Gastrocnemius medialis (tissue), 4 donors: ENCODE data around the gene CHRNE. TPM values are rescaled to one million over a fixed set of nuclear protein-coding genes. Genes with fewer than 3 reads are reported as not detected.

ENCODE experiments used
- ATAC-seq, 2 donors: fragments of 150-250 bp; one replicate each; pipeline ENCODE4 v1.9.1; 2016
- DNase-seq, 2 donors: peaks; one replicate each; pipeline ENCODE4 v3.0.0-alpha.2; 2019
- H3K27ac ChIP-seq, 4 donors: fragments of 200-600 bp; sonication (generic); 1 replicate in 1 of 4; 2 replicates in 3 of 4; pipeline ENCODE4 v1.5.1; 2016 to 2018; ENCODE audit warnings: mild to moderate bottlenecking in 2 of 4, moderate library complexity in 1 of 4
- H3K27me3 ChIP-seq, 3 donors: fragments of 200-600 bp; sonication (generic) in 2 of 3; 1 replicate in 1 of 3; 2 replicates in 2 of 3; pipeline versions ENCODE4 v1.5.1 to v1.6.0; 2016 to 2019; ENCODE audit warnings: mild to moderate bottlenecking in 1 of 3, moderate library complexity in 1 of 3
- H3K36me3 ChIP-seq, 2 donors: fragments of 200-600 bp; sonication (generic) in 1 of 2; one replicate each; pipeline ENCODE4 v1.5.1; 2017 to 2018
- H3K4me1 ChIP-seq, 2 donors: fragments of 200-600 bp; sonication (generic) in 1 of 2; one replicate each; pipeline ENCODE4 v1.5.1; 2016 to 2017; ENCODE audit warnings: mild to moderate bottlenecking in 2 of 2
- H3K4me3 ChIP-seq, 4 donors: fragments of 200-600 bp; sonication (generic) in 3 of 4; 1 replicate in 1 of 4; 2 replicates in 3 of 4; pipeline ENCODE4 v1.5.1; 2016 to 2019; ENCODE audit warnings: mild to moderate bottlenecking in 2 of 4
- H3K9me3 ChIP-seq, 3 donors: fragments of 200-600 bp; sonication (generic) in 2 of 3; 1 replicate in 1 of 3; 2 replicates in 2 of 3; pipeline ENCODE4 v1.5.1; 2016 to 2019
- CTCF ChIP-seq, 5 experiments: fragments of 450-650 bp in 3 of 5; fragments of 200-600 bp in 2 of 5; sonication (generic) in 2 of 5; IDR thresholded peaks in 4 of 5; conservative IDR thresholded peaks in 1 of 5; 1 replicate in 4 of 5; 2 replicates in 1 of 5; pipeline ENCODE4 v1.5.1; 2016 to 2019; ENCODE audit warnings: antibody characterized with exemption in 5 of 5, mild to moderate bottlenecking in 3 of 5, moderate library complexity in 3 of 5
- POLR2A ChIP-seq, 2 donors: fragments of 450-650 bp; IDR thresholded peaks; one replicate each; pipeline ENCODE4 v1.6.1; 2017; ENCODE audit warnings: antibody characterized with exemption in 2 of 2, mild to moderate bottlenecking in 2 of 2, moderate library complexity in 2 of 2
- in situ Hi-C, 4 donors: fragments of 200-750 bp; cut with MboI; loops; one replicate each; pipeline versions ENCODE4 v1.15.0 to v1.8.0; 2017; ENCODE audit warnings: low sequenced_read_pairs in 4 of 4
- intact Hi-C: fragments of 100-400 bp; cut with DNase I; formaldehyde crosslinking; loops from one replicate; pipeline ENCODE4 v1.15.1; 2023; ENCODE audit warnings: low total_unique reads
- total RNA-seq, 4 donors: library from RNA; depleted of rRNA; stranded (reverse); fragments of >200 nt; gene quantifications; one replicate each; pipeline versions ENCODE4 v1.1.0 to v1.2.3, GENCODE V29; 2016

Gene CHRNE
- total RNA-seq, 4 donors from 2014 or later: 0.33 to 1.9 (median 0.52) TPM; not detected in 1

- H3K27ac ChIP-seq: no peak overlapping the region
- TF ChIP-seq POLR2A (IDR thresholded peaks at IDR 0.05) (no peak), CTCF (IDR thresholded peaks at IDR 0.05 in 4 of 5, conservative IDR thresholded peaks at IDR 0.05 in 1 of 5) (no peak)
- DNase-seq (no peak), ATAC-seq (no peak)
- in situ Hi-C loops (loop anchor here (5.0 to 25.0 kb wide), 4 partner anchors 100 to 173 kb away; partner anchors contain the start of genes GLTPD2 (in 4 of the 4), VMO1 (in 4 of the 4), PSMB6 (in 2 of the 4) and ARRB2 (in 1 of the 4)), intact Hi-C loops (loop anchor here (5.0 kb wide), 1 partner anchor 175 kb away; the partner anchor contains the start of gene ARRB2)
- no peaks in the 10 kb centered on the region for H3K4me1 ChIP-seq
- H3K9me3 ChIP-seq: no peaks in the 10 kb centered on the region
- H3K36me3 ChIP-seq: peaks cover 0 to 73% of the 10 kb centered on the region in 2 donors
- no peaks in the 10 kb centered on the region for H3K27me3 ChIP-seq
- no peak overlapping the region for H3K4me3 ChIP-seq
Observed at GRCh38 chr17:4887581-4887980, 15.3 kb downstream of the CHRNE start.

GRCh38 chr17:4886830-4887229 lies 16.1 kb downstream of the CHRNE start:
- Histone ChIP-seq H3K27me3 (no peaks in the 10 kb centered on the region), H3K27ac (no peak overlapping the region), H3K4me1 (no peaks in the 10 kb centered on the region), H3K36me3 (peaks cover 0 to 66% of the 10 kb centered on the region in 2 donors), H3K4me3 (no peak overlapping the region), H3K9me3 (no peaks in the 10 kb centered on the region)
- in situ Hi-C loops (loop anchor here (5.0 to 25.0 kb wide), 4 partner anchors 100 to 172 kb away; partner anchors contain the start of genes GLTPD2 (in 4 of the 4), VMO1 (in 4 of the 4), PSMB6 (in 2 of the 4) and ARRB2 (in 1 of the 4)), intact Hi-C loops (loop anchor here (5.0 kb wide), 1 partner anchor 175 kb away; the partner anchor contains the start of gene ARRB2)
- TF ChIP-seq POLR2A (IDR thresholded peaks at IDR 0.05) (no peak), CTCF (IDR thresholded peaks at IDR 0.05 in 4 of 5, conservative IDR thresholded peaks at IDR 0.05 in 1 of 5) (no peak)
- ATAC-seq: no peak
- DNase-seq: no peak

- no peak for TF ChIP-seq POLR2A (IDR thresholded peaks at IDR 0.05)
- TF ChIP-seq CTCF (IDR thresholded peaks at IDR 0.05 in 4 of 5, conservative IDR thresholded peaks at IDR 0.05 in 1 of 5): no peak
- intact Hi-C loops: no loop called here
- Histone ChIP-seq H3K4me3 (no peak overlapping the region), H3K4me1 (no peaks in the 10 kb centered on the region), H3K27ac (no peak overlapping the region), H3K27me3 (no peaks in the 10 kb centered on the region), H3K9me3 (no peaks in the 10 kb centered on the region), H3K36me3 (peaks cover 0 to 51% of the 10 kb centered on the region in 2 donors)
- no peak for DNase-seq
- no peak for ATAC-seq
- in situ Hi-C loops: loop anchor here (10.0 to 25.0 kb wide), 3 partner anchors 97 to 170 kb away; partner anchors contain the start of genes GLTPD2 (in 3 of the 4), VMO1 (in 3 of the 4), PSMB6 (in 2 of the 4) and ARRB2 (in 1 of the 4)
Observed at GRCh38 chr17:4884489-4884888, 18.4 kb downstream of the CHRNE start.

GRCh38 chr17:4881761-4882555 lies 20.9 kb downstream of the CHRNE start:
- TF ChIP-seq CTCF (IDR thresholded peaks at IDR 0.05 in 4 of 5, conservative IDR thresholded peaks at IDR 0.05 in 1 of 5) (peak; percentile 54 to 82 (median 68)), POLR2A (IDR thresholded peaks at IDR 0.05) (no peak)

More at GRCh38 chr17:4881761-4882555, 20.9 kb downstream of the CHRNE start:
- H3K27ac ChIP-seq: no peak overlapping the region
- intact Hi-C loops: no loop called here
- DNase-seq (no peak), ATAC-seq (peak in 1 of 2 donors; percentile 53)
- H3K36me3 ChIP-seq: peaks cover 0 to 46% of the 10 kb centered on the region in 2 donors
- H3K4me1 ChIP-seq: no peaks in the 10 kb centered on the region
- in situ Hi-C loops: loop anchor here (10.0 to 25.0 kb wide), 3 partner anchors 95 to 167 kb away; partner anchors contain the start of genes GLTPD2 (in 3 of the 4), VMO1 (in 3 of the 4), PSMB6 (in 2 of the 4) and ARRB2 (in 1 of the 4)
- H3K4me3 ChIP-seq: no peak overlapping the region
- no peaks in the 10 kb centered on the region for H3K27me3 ChIP-seq
- no peaks in the 10 kb centered on the region for H3K9me3 ChIP-seq
